Activated T-cell treated with anti-CD3 and anti-CD28 coated beads for 1 hour (primary cell): ENCODE data around the gene YY1AP1.
"Not testable (repeated sequence)": the region's sequence is repeated elsewhere in the genome, so short reads cannot be mapped to it uniquely, and the experiment has no call there.

Source experiments
- DNase-seq: peaks from one replicate; pipeline ENCODE4 v3.0.0-alpha.2; 2020; ENCODE audit warnings: low read depth

The YY1AP1 gene

GRCh38 chr1:155646307-155646706, 42.3 kb downstream of the YY1AP1 start:
- DNase-seq = no peak

- no peak for DNase-seq
Measured at GRCh38 chr1:155645648-155646047, 42.9 kb downstream of the YY1AP1 start.

GRCh38 chr1:155645034-155645598, 43.5 kb downstream of the YY1AP1 start:
- no peak for DNase-seq

- DNase-seq = no peak
Measured at GRCh38 chr1:155643230-155643629, 45.3 kb downstream of the YY1AP1 start.

GRCh38 chr1:155642559-155643180, 45.9 kb downstream of the YY1AP1 start:
- DNase-seq = not testable (repeated sequence)

- DNase-seq = no peak
Measured at GRCh38 chr1:155640367-155640766, 48.2 kb downstream of the YY1AP1 start.

- DNase-seq = no peak
Measured at GRCh38 chr1:155636397-155637153, 52.0 kb downstream of the YY1AP1 start.

- DNase-seq = not testable (repeated sequence)
Measured at GRCh38 chr1:155626428-155626827, 62.1 kb downstream of the YY1AP1 start.

GRCh38 chr1:155623357-155623756, 65.2 kb downstream of the YY1AP1 start:
- no peak for DNase-seq

GRCh38 chr1:155622191-155622590, 66.4 kb downstream of the YY1AP1 start:
- DNase-seq = no peak

- DNase-seq = not testable (repeated sequence)
Measured at GRCh38 chr1:155613226-155613625, 75.3 kb downstream of the YY1AP1 start.

- DNase-seq = not testable (repeated sequence)
Measured at GRCh38 chr1:155610257-155610647, 78.3 kb downstream of the YY1AP1 start.

- peak; percentile 88 for DNase-seq
Measured at GRCh38 chr1:155609515-155610256, 78.9 kb downstream of the YY1AP1 start, which contains the start of gene MSTO1. TSS of gene MSTO1 (plus strand) at chr1:155610218. CDS start at chr1:155610249, 31 bp downstream.
